GM12872 (cell line): ENCODE measurements around the gene KLHL5.

Experiments
- CTCF ChIP-seq: IDR thresholded peaks from 3 replicates; pipeline ENCODE4 v1.5.1; 2011; ENCODE audit warnings: low read depth, mild to moderate bottlenecking, low read length, moderate library complexity; ENCODE audit not compliant: insufficient read depth

The KLHL5 gene

GRCh38 chr4:39045827-39046221 is 16.2 kb upstream of the KLHL5 start:
- 0 out of 3 replicates have a peak, but pooled peaks have one; percentile 5 for TF ChIP-seq CTCF

GRCh38 chr4:39046249-39046648 is 15.8 kb upstream of the KLHL5 start:
- TF ChIP-seq CTCF, result no peak

DNA sequence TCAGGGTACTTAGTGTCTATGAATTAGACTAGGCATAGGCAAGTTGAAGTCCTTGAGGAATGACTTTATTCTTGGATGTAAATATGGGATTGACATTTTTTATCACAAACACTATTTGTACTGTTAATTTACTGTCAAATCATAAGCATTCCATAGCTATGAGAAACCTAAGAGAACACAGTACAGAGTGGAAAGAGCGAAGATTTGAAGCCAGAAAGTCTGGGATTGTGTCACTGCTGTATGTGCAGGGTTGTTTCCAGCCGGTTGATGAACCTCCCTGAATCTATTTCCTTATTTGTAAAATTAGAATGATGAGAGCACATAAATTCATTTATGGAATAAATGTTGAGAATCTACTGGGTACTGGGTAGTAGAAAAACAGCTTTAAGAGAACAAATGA is 14.4 kb upstream of the KLHL5 start:
- no peak for TF ChIP-seq CTCF

DNA sequence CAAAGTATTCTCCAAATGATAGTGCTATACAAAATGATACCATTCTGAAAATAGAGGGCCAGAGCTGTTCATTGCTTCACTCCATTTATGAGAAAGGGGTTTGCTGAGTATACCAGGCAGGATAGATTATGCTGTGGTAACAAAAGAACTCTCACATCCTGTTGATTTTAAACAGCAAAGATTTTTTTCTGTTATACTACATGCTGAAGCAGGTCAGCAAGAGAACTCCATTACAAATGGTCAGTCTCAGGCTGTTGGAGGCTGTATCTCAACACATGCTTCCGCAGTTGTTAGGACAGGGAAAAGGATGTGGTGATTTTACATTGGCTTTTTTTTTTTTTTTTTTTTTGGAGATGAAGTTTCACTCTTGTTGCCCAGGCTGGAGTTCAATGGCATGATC is 13.7 kb upstream of the KLHL5 start:
- TF ChIP-seq CTCF, result no peak

DNA sequence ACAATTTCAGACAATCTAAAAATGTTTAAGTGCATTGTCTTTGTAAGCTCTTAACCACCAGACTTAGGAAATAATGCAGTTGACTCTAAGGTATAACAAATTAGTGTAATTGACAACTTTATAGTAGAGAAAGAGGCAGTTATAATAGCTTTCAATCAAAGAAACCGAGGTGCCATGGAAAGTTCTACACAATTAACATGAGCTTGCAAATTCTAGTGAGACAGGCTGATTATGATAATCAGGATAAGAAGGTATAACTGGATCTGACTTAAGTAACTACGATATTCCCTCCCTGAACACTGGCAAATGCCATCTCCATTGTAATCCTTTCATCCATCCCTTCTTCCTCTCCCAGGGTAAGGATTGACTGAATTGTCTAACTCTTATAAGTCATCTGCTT is 11.4 kb upstream of the KLHL5 start:
- TF ChIP-seq CTCF, result no peak

DNA sequence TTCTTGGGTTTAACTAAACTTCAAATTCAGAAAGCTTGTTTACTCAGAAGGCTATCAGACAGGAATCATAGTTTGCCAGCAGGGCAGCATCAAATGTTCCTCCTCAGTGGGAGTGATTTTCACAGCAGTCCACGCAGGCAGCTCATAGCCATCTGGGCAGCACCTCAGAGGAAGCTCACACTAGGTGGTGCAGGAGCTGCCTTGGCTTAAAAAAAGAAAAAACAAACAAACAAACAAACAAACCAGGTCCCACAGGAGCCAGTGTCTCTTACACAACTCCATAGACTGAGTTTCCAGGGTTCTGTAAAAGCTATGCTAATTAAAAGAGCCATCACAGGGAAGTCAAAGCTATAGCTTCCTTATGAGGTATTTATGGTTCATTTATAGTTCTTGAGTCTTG is 10.5 kb upstream of the KLHL5 start:
- TF ChIP-seq CTCF, result no peak

- TF ChIP-seq CTCF, result no peak
These were observed 8.0 kb upstream of the KLHL5 start for GRCh38 chr4:39053983-39054382.

DNA sequence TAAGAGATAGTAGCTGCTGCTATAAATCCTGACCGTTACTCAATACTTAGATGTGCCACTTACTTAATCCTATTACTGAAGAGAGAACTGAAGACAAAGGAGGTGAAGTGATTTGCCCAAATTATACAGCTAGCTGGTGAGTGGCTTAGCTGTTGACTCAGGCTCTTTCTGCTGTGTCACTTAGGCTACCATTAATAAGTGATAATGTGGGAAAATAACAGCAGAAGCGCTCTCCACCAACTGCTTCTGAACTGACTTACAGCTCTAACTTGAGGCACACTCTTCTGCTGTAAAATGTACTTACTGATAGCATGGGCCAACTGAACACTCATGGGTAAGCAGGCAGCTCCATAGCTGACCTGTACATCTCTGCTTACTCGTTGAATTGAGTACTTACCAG is 7.5 kb upstream of the KLHL5 start:
- TF ChIP-seq CTCF, result no peak
